ENCODE data around the gene CHRNA7.

DNA sequence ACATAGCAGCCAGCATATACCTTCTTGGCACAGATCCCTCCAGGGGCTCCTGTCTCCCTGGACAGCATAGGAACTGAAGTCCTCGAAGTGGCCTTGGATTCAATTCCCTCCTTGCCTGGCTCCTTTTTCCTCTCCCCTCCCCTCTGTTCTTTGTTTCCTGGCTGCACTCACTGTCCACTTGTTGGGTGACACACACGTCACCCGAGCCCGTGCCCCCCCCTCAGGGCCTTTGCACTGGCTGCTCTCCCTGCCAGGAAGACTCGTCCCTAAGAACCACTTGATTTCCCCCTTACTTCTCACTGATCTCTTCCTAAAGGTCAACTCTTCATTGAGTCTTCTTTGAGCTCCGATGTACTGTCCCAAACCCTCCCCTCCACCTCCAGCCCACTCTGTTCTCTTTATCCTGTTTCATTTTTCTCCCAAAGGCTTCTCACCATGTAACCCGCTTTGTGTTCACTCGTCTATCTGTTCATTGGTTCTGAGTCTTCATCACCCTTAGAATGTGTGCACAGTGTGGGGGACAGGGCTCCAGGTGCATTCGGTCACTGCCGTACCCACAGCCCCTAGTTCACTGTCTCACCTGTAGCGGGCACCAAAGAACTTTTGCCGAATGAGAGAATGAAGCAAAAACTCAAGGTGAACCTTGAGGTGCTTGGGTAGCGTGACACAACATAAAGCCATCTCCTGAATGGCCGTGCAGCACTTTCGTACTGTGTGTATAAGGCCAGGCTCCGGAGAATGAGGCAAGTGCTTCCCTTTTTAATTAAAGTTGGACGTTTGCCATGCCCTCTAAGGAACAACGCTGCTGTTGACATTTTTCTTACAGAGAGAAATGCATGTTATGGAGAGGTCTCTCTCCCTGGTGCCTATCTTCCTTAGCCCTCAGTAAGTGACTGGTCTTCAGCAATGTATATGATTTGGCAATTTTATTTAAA, 74.0 kb downstream of the CHRNA7 start:
- TF ChIP-seq, protein P1, sequence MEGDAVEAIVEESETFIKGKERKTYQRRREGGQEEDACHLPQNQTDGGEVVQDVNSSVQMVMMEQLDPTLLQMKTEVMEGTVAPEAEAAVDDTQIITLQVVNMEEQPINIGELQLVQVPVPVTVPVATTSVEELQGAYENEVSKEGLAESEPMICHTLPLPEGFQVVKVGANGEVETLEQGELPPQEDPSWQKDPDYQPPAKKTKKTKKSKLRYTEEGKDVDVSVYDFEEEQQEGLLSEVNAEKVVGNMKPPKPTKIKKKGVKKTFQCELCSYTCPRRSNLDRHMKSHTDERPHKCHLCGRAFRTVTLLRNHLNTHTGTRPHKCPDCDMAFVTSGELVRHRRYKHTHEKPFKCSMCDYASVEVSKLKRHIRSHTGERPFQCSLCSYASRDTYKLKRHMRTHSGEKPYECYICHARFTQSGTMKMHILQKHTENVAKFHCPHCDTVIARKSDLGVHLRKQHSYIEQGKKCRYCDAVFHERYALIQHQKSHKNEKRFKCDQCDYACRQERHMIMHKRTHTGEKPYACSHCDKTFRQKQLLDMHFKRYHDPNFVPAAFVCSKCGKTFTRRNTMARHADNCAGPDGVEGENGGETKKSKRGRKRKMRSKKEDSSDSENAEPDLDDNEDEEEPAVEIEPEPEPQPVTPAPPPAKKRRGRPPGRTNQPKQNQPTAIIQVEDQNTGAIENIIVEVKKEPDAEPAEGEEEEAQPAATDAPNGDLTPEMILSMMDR (IDR thresholded peaks at IDR 0.05; ENCODE audit: borderline replicate concordance, extremely low read depth, low read length, poor library complexity, severe bottlenecking) = peak; percentile 22
- no peak for TF ChIP-seq EZH2 (IDR thresholded peaks at IDR 0.05; ENCODE audit: borderline replicate concordance, low read depth, low read length, severe bottlenecking)
